PC-3 (cell line): ENCODE results near the gene RIMOC1. TPM values are rescaled to one million over a fixed set of nuclear protein-coding genes. Genes with fewer than 3 reads are reported as not detected.

Source experiments
- ATAC-seq: fragments of 200-7000 bp; cut with Tn5 transposase; 2 replicates; pipeline ENCODE4 v1.9.1; 2020; ENCODE audit warnings: mild to moderate bottlenecking, moderate library complexity
- BruUV-seq: library from RNA; stranded (reverse); fragments of 400-500 nt; replicated peaks from 2 replicates; lab custom pipeline; 2021; lab: Mats Ljungman, UMichigan
- CTCF ChIA-PET: fragments of 300-600 bp; sonication (Branson Sonifier 250); formaldehyde crosslinking; loops from one replicate; lab custom pipeline; 2022; ENCODE audit warnings: antibody characterized with exemption; lab: Charles Lee
- POLR2A ChIA-PET: fragments of 300-600 bp; sonication (Branson Sonifier 250); formaldehyde crosslinking; loops from one replicate; lab custom pipeline; 2022; ENCODE audit warnings: antibody characterized with exemption; ENCODE audit not compliant: unreplicated experiment; lab: Charles Lee
- DNase-seq: peaks from one replicate; pipeline ENCODE4 v3.0.0-alpha.2; 2015
- H2AFZ ChIP-seq: fragments of 300-600 bp; sonication (generic); 2 replicates; pipeline ENCODE4 v1.6.0; 2016; ENCODE audit warnings: antibody characterized with exemption, low read length
- H3F3A ChIP-seq: fragments of 300-600 bp; sonication (generic); one replicate; pipeline ENCODE4 v1.6.0; 2017; ENCODE audit warnings: antibody characterized with exemption, low read length, control low read depth, mild to moderate bottlenecking; ENCODE audit not compliant: unreplicated experiment
- H3K27ac ChIP-seq: fragments of 300-600 bp; sonication (generic); 2 replicates; pipeline ENCODE4 v1.5.1; 2016; ENCODE audit warnings: mild to moderate bottlenecking, low read length
- H3K27me3 ChIP-seq: fragments of 300-600 bp; sonication (generic); 2 replicates; pipeline ENCODE4 v1.6.1; 2016; ENCODE audit warnings: low read length, mixed read lengths
- H3K36me3 ChIP-seq: fragments of 300-600 bp; sonication (generic); 2 replicates; pipeline ENCODE4 v1.6.1; 2016; ENCODE audit warnings: low read depth, mixed run types, low read length, mixed read lengths
- H3K4me1 ChIP-seq: fragments of 300-600 bp; sonication (generic); 2 replicates; pipeline ENCODE4 v1.5.1; 2016; ENCODE audit warnings: low read length; ENCODE audit not compliant: insufficient read depth
- H3K4me2 ChIP-seq: fragments of 300-600 bp; sonication (generic); 2 replicates; pipeline ENCODE4 v1.6.0; 2016; ENCODE audit warnings: low read length
- H3K4me3 ChIP-seq: fragments of 300-600 bp; sonication (generic); 2 replicates; pipeline ENCODE4 v1.5.1; 2016; ENCODE audit warnings: mild to moderate bottlenecking, low read length, mixed read lengths
- H3K79me2 ChIP-seq: fragments of 300-600 bp; sonication (generic); 2 replicates; pipeline ENCODE4 v1.6.1; 2017; ENCODE audit warnings: low read length, mixed read lengths
- H3K9ac ChIP-seq: fragments of 300-600 bp; sonication (generic); 2 replicates; pipeline ENCODE4 v1.6.0; 2016; ENCODE audit warnings: mild to moderate bottlenecking, low read length
- H3K9me2 ChIP-seq: fragments of 300-600 bp; sonication (generic); replicated peaks from 2 replicates; pipeline ENCODE4 v1.6.1; 2016; ENCODE audit warnings: mixed run types, low read length, mixed read lengths
- H3K9me3 ChIP-seq: fragments of 300-600 bp; sonication (generic); 2 replicates; pipeline ENCODE4 v1.6.1; 2016; ENCODE audit warnings: low read length, mixed read lengths
- H4K20me1 ChIP-seq: fragments of 300-600 bp; sonication (generic); 2 replicates; pipeline ENCODE4 v1.6.1; 2016; ENCODE audit warnings: low read length, mixed read lengths
- CTCF ChIP-seq: fragments of 300-600 bp; sonication (generic); conservative IDR thresholded peaks from 2 replicates; pipeline ENCODE4 v1.5.1; 2017; ENCODE audit warnings: antibody characterized with exemption, low read depth, mild to moderate bottlenecking, low read length
- EZH2 ChIP-seq: fragments of 300-600 bp; sonication (generic); IDR thresholded peaks from one replicate; pipeline ENCODE4 v1.6.1; 2017; ENCODE audit warnings: antibody characterized with exemption, mild to moderate bottlenecking, low read length; ENCODE audit not compliant: unreplicated experiment
- EZH2phosphoT487 ChIP-seq: fragments of 300-600 bp; sonication (generic); IDR thresholded peaks from 2 replicates; pipeline ENCODE4 v1.6.1; 2018; ENCODE audit warnings: mild to moderate bottlenecking, antibody characterized with exemption, low read length, borderline replicate concordance
- intact Hi-C: fragments of 100-400 bp; cut with micrococcal nuclease; formaldehyde crosslinking; loops from 2 replicates; pipeline ENCODE4 v1.9.0; 2023
- total RNA-seq: library from RNA; depleted of rRNA; stranded (reverse); fragments of >200 nt; gene quantifications from 2 replicates; pipeline ENCODE4 v1.2.3, GENCODE V29; 2014

RIMOC1 gene
- total RNA-seq, 1 experiment from 2014 or later: 11.3 TPM

- no TSS peak for BruUV-seq
- peaks cover 22% of the 10 kb centered on the region for H3K4me1 ChIP-seq
- H3K4me2 ChIP-seq: peak overlapping the region; percentile 89
- H3K4me3 ChIP-seq: peak overlapping the region; percentile 77
- no peaks in the 10 kb centered on the region for H3F3A ChIP-seq
- ATAC-seq: no peak
- H3K36me3 ChIP-seq: no peaks in the 10 kb centered on the region
- no peaks in the 10 kb centered on the region for H3K9me2 ChIP-seq
- CTCF ChIA-PET: no interaction called here
- DNase-seq: no peak
- H2AFZ ChIP-seq: peak overlapping the region; percentile 83
- no peaks in the 10 kb centered on the region for H3K27me3 ChIP-seq
- POLR2A ChIA-PET: no interaction called here
- peak overlapping the region; percentile 55 for H3K9ac ChIP-seq
- no peak for TF ChIP-seq CTCF
- peaks cover 27% of the 10 kb centered on the region for H3K79me2 ChIP-seq
- no peak overlapping the region for H3K27ac ChIP-seq
- intact Hi-C loops: loop anchor here (1.0 to 5.0 kb wide), 2 partner anchors 34 to 47 kb away; partner anchors contain the start of gene RIMOC1
- H3K9me3 ChIP-seq: no peaks in the 10 kb centered on the region
- H4K20me1 ChIP-seq: no peaks in the 10 kb centered on the region
Measured at GRCh38 chr5:41870627-41871048, 33.5 kb upstream of the RIMOC1 start.

- Histone ChIP-seq H3K27ac (no peak overlapping the region), H3F3A (no peaks in the 10 kb centered on the region), H2AFZ (no peak overlapping the region), H4K20me1 (no peaks in the 10 kb centered on the region), H3K9me3 (no peaks in the 10 kb centered on the region), H3K4me1 (peaks cover 27% of the 10 kb centered on the region), H3K9ac (no peak overlapping the region), H3K36me3 (no peaks in the 10 kb centered on the region), H3K4me3 (no peak overlapping the region), H3K9me2 (no peaks in the 10 kb centered on the region), H3K4me2 (no peak overlapping the region), H3K27me3 (no peaks in the 10 kb centered on the region), H3K79me2 (peaks cover 18% of the 10 kb centered on the region)
- CTCF ChIA-PET: no interaction called here
- peak; percentile 61 for DNase-seq
- TF ChIP-seq CTCF (no peak), EZH2phosphoT487 (no peak), EZH2 (no peak)
- intact Hi-C loops: loop anchor here (5.0 kb wide), 1 partner anchor 45 kb away; no protein-coding TSS in a partner anchor
- POLR2A ChIA-PET: no interaction called here
- ATAC-seq: no peak
- BruUV-seq: no TSS peak
Measured at GRCh38 chr5:41871852-41872251, 32.3 kb upstream of the RIMOC1 start.

- no peaks in the 10 kb centered on the region for H3K9me2 ChIP-seq
- ATAC-seq (no peak), DNase-seq (no peak)
- BruUV-seq: no TSS peak
- CTCF ChIA-PET: no interaction called here
- no peaks in the 10 kb centered on the region for H3K27me3 ChIP-seq
- H2AFZ ChIP-seq: no peak overlapping the region
- intact Hi-C loops: loop anchor here (5.0 kb wide), 1 partner anchor 43 kb away; no protein-coding TSS in a partner anchor
- no peak overlapping the region for H3K4me2 ChIP-seq
- POLR2A ChIA-PET: no interaction called here
- no peak for TF ChIP-seq EZH2phosphoT487
- no peak for TF ChIP-seq CTCF
- TF ChIP-seq EZH2: no peak
- no peaks in the 10 kb centered on the region for H3F3A ChIP-seq
- no peaks in the 10 kb centered on the region for H3K9me3 ChIP-seq
- no peaks in the 10 kb centered on the region for H3K79me2 ChIP-seq
- H3K36me3 ChIP-seq: no peaks in the 10 kb centered on the region
- no peak overlapping the region for H3K27ac ChIP-seq
- H3K4me1 ChIP-seq: peaks cover 20% of the 10 kb centered on the region
- no peaks in the 10 kb centered on the region for H4K20me1 ChIP-seq
- no peak overlapping the region for H3K9ac ChIP-seq
- no peak overlapping the region for H3K4me3 ChIP-seq
Measured at GRCh38 chr5:41874512-41875060, 29.6 kb upstream of the RIMOC1 start.
